ENCODE measurements around the gene DBF4. TPM values are rescaled to one million over a fixed set of nuclear protein-coding genes. Genes with fewer than 3 reads are reported as not detected.
"Not testable (repeated sequence)": the region's sequence is repeated elsewhere in the genome, so short reads cannot be mapped to it uniquely, and the experiment has no call there.

DBF4 gene, protein sequence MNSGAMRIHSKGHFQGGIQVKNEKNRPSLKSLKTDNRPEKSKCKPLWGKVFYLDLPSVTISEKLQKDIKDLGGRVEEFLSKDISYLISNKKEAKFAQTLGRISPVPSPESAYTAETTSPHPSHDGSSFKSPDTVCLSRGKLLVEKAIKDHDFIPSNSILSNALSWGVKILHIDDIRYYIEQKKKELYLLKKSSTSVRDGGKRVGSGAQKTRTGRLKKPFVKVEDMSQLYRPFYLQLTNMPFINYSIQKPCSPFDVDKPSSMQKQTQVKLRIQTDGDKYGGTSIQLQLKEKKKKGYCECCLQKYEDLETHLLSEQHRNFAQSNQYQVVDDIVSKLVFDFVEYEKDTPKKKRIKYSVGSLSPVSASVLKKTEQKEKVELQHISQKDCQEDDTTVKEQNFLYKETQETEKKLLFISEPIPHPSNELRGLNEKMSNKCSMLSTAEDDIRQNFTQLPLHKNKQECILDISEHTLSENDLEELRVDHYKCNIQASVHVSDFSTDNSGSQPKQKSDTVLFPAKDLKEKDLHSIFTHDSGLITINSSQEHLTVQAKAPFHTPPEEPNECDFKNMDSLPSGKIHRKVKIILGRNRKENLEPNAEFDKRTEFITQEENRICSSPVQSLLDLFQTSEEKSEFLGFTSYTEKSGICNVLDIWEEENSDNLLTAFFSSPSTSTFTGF
- 1 to 10 TPM; 3.1 to 7.6 (median 6.7) TPM for total RNA-seq

DNA sequence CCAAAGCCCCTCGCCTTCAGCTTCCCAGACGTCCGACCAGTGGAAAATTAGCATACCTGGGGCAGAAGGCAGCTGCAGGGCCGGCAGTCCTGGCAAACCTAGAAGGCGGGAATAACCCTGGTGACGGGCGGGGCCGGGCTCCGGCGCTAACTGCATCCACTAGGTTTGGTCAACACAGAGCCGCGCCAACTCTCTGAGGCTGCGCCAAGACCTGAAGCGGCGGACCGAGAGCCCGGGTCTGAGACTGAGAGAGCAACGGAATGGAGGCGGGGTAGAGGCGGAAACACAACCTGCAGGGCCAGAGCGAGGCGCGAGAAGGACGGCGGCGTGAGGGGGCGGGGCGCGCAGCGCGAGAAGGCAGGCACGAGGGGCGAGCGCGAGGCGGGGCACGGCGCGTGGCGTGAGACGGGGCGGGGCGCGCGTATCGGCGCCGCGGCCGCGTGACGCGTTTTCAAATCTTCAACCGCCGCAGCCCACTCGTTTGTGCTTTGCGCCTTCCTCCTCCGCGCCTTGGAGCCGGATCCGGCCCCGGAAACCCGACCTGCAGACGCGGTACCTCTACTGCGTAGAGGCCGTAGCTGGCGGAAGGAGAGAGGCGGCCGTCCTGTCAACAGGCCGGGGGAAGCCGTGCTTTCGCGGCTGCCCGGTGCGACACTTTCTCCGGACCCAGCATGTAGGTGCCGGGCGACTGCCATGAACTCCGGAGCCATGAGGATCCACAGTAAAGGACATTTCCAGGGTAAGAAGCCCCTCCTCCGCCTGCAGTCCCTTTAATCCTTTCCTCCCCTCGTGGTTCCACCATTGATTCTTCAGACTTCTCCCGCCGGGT, at the start of gene DBF4, which contains the start of gene SLC25A40:
TSS of gene DBF4 (plus strand) at position 454 of the 829 bp plus-strand sequence. CDS start at position 694, 240 bp downstream.
TSS of gene SLC25A40 (minus strand) at position 321 of the 829 bp plus-strand sequence. CDS start 17,633 bp downstream, outside the sequence.
- Histone ChIP-seq H3K27me3 (no peaks in the 10 kb centered on the region), H3K27ac (peak within 1 kb of the TSS; percentile 64 to 95 (median 88)), H3K4me3 (peak within 1 kb of the TSS; percentile 73 to 80), H3K36me3 (peaks cover 0 to 5% of the 10 kb centered on the region in 2 donors), H3K4me1 (peaks cover 0 to 32% (median 0%) of the 10 kb centered on the region in 3 donors), H3K9me3 (peaks cover 0 to under 1% (median 0%) of the 10 kb centered on the region in 3 donors)
- peak; percentile 97 for ATAC-seq
- TF ChIP-seq CTCF (IDR thresholded peaks at IDR 0.05) = no peak
- TF ChIP-seq POLR2A (IDR thresholded peaks at IDR 0.05) = peak; percentile 37 to 57
- no peak for TF ChIP-seq EP300 (IDR thresholded peaks at IDR 0.05)
- TF ChIP-seq POLR2AphosphoS5 (IDR thresholded peaks at IDR 0.05) = peak; percentile 31
- WGBS, 2 donors (ENCODE audit: low coverage in 1 of 2) = 0 to 3% methylated on average over 12 to 14 of the region's 84 CpGs

DNA sequence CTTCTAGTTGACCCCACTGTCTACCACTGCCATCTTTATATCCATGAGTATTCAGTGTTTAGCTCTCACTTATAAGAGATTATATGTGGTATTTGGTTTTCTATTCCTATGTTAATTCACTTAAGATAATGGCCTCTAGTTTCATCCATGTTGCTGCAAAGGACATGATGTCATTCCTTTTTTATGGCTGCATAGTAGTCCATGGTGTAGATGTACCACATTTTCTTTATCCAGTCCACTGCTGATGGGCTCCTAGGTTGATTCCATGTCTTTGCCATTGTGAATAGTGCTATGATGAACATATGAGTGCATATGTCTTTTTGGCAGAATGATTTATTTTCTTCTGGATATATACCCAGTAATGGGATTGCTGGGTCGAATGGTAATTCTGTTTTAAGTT, 47.9 kb upstream of the DBF4 start:
- not testable (repeated sequence) for ATAC-seq

DNA sequence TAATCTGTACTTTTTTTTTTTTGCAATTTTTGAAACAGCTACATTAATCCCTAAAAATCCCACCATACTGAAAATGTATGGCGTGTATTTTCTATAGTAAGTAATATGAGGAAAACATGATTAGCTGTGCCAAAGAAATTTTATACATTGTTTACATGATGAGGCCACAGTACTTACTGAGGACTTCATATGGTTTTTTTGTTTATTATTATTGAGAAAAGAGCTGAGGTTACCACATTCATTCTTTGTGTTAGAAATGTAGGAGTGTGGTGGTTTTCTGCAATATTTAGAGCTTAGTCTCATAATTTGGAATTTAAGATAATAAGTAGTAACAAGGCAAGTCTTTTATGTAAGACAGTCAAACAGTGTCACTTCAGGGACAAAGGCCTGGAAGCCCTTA, 45.2 kb upstream of the DBF4 start:
- ATAC-seq = no peak
- Histone ChIP-seq H3K27ac (no peak overlapping the region), H3K36me3 (peaks cover 0 to 4% of the 10 kb centered on the region in 2 donors), H3K4me3 (no peak overlapping the region), H3K27me3 (no peaks in the 10 kb centered on the region), H3K4me1 (no peaks in the 10 kb centered on the region), H3K9me3 (peaks cover 0 to 7% (median 0%) of the 10 kb centered on the region in 3 donors)
- TF ChIP-seq EP300 (IDR thresholded peaks at IDR 0.05) = no peak
- 100% methylated on average over 1 of the region's 1 CpG for WGBS, 2 donors (ENCODE audit: low coverage in 1 of 2)

More for the DNA sequence above, 47.9 kb upstream of the DBF4 start:
- H3K4me1 ChIP-seq, H3K36me3 ChIP-seq, H3K27ac ChIP-seq, H3K27me3 ChIP-seq, H3K4me3 ChIP-seq, H3K9me3 ChIP-seq: not testable (repeated sequence)
- WGBS, 2 donors (ENCODE audit: low coverage in 1 of 2) = 88 to 100% methylated on average over 1 of the region's 1 CpG

GRCh38 chr7:87833130-87833529, 43.2 kb upstream of the DBF4 start:
- H3K4me3 ChIP-seq = no peak overlapping the region
- H3K4me1 ChIP-seq = no peaks in the 10 kb centered on the region
- peaks cover 0 to 7% (median 0%) of the 10 kb centered on the region in 3 donors for H3K9me3 ChIP-seq
- peaks cover 0 to 4% of the 10 kb centered on the region in 2 donors for H3K36me3 ChIP-seq
- ATAC-seq = no peak
- TF ChIP-seq POLR2AphosphoS5 (IDR thresholded peaks at IDR 0.05) (no peak), CTCF (IDR thresholded peaks at IDR 0.05) (no peak), POLR2A (IDR thresholded peaks at IDR 0.05) (no peak), EP300 (IDR thresholded peaks at IDR 0.05) (no peak)
- no peaks in the 10 kb centered on the region for H3K27me3 ChIP-seq
- H3K27ac ChIP-seq = no peak overlapping the region
- WGBS, 2 donors (ENCODE audit: low coverage in 1 of 2) = 64 to 71% methylated on average over 1 of the region's 1 CpG

GRCh38 chr7:87837597-87837996, 38.7 kb upstream of the DBF4 start:
- Histone ChIP-seq H3K4me3 (no peak overlapping the region), H3K4me1 (no peaks in the 10 kb centered on the region), H3K9me3 (no peaks in the 10 kb centered on the region), H3K27ac (no peak overlapping the region), H3K27me3 (no peaks in the 10 kb centered on the region), H3K36me3 (peaks cover 0 to 4% of the 10 kb centered on the region in 2 donors)
- ATAC-seq = no peak
- 37 to 83% methylated on average over 1 of the region's 1 CpG for WGBS, 2 donors (ENCODE audit: low coverage in 1 of 2)
- TF ChIP-seq POLR2A (IDR thresholded peaks at IDR 0.05) = no peak
- TF ChIP-seq EP300 (IDR thresholded peaks at IDR 0.05) = no peak
- TF ChIP-seq POLR2AphosphoS5 (IDR thresholded peaks at IDR 0.05) = no peak
- TF ChIP-seq CTCF (IDR thresholded peaks at IDR 0.05) = no peak
